Activated naive CD4-positive, alpha-beta T cell treated with anti-CD3 and anti-CD28 coated beads for 36 hours (primary cell): Measurements from ENCODE around the gene CLEC2A. TPM values are rescaled to one million over a fixed set of nuclear protein-coding genes. Genes with fewer than 3 reads are reported as not detected.
A peak's percentile ranks its signal among the peaks of the same experiment; 100 is the strongest.
"Not testable (repeated sequence)": the region's sequence is repeated elsewhere in the genome, so short reads cannot be mapped to it uniquely, and the experiment has no call there.

Experiments
- CTCF ChIA-PET: fragments of 350-600 bp; sonication (Branson Sonifier 250); formaldehyde crosslinking; loops from one replicate; lab custom pipeline; 2021; ENCODE audit warnings: antibody characterized with exemption; lab: Charles Lee
- DNase-seq: peaks from one replicate; pipeline ENCODE4 v3.0.0-alpha.2; 2020
- H3K27ac Mint-ChIP-seq: one replicate; pipeline ENCODE4 v1.8.0; 2021; ENCODE audit warnings: mild to moderate bottlenecking, mixed read lengths
- H3K27me3 Mint-ChIP-seq: one replicate; pipeline ENCODE4 v1.8.0; 2021; ENCODE audit warnings: low read depth, mixed read lengths
- H3K36me3 Mint-ChIP-seq: one replicate; pipeline ENCODE4 v1.8.0; 2021; ENCODE audit warnings: low read depth, mixed read lengths
- H3K4me1 Mint-ChIP-seq: one replicate; pipeline ENCODE4 v1.8.0; 2021; ENCODE audit warnings: low read depth, mixed read lengths
- H3K4me3 Mint-ChIP-seq: one replicate; pipeline ENCODE4 v1.8.0; 2021; ENCODE audit warnings: mild to moderate bottlenecking, moderate library complexity, mixed read lengths
- H3K9me3 Mint-ChIP-seq: one replicate; pipeline ENCODE4 v1.8.0; 2021; ENCODE audit warnings: mixed read lengths
- intact Hi-C: fragments of 100-400 bp; cut with micrococcal nuclease; formaldehyde crosslinking; loops from one replicate; pipeline ENCODE4 v1.15.1; 2023
- total RNA-seq, 2 experiments: library from RNA; stranded (reverse); gene quantifications; one replicate each; pipeline ENCODE4 v1.2.3, GENCODE V29; 2021

The CLEC2A gene
- total RNA-seq, 2 experiments from 2014 or later, result not detected

- H3K27me3 Mint-ChIP-seq, DNase-seq, H3K27ac Mint-ChIP-seq, H3K4me3 Mint-ChIP-seq, H3K9me3 Mint-ChIP-seq, H3K36me3 Mint-ChIP-seq, CTCF ChIA-PET, intact Hi-C loops: not testable (repeated sequence)
- peaks cover 54% of the 10 kb centered on the region for H3K4me1 Mint-ChIP-seq
These were observed 21.0 kb upstream of the CLEC2A start for GRCh38 chr12:9952954-9953729.

- Mint-ChIP-seq H3K4me3 (no peak overlapping the region), H3K4me1 (peaks cover 45% of the 10 kb centered on the region), H3K36me3 (no peaks in the 10 kb centered on the region), H3K9me3 (no peaks in the 10 kb centered on the region), H3K27me3 (no peaks in the 10 kb centered on the region), H3K27ac (peak overlapping the region; percentile 41)
- DNase-seq, result peak; percentile 59
- CTCF ChIA-PET, result no interaction called here
- intact Hi-C loops, result no loop called here
These were observed 19.0 kb upstream of the CLEC2A start for GRCh38 chr12:9951026-9951675.

GRCh38 chr12:9948606-9949296, 16.6 kb upstream of the CLEC2A start:
- Mint-ChIP-seq H3K4me3 (no peak overlapping the region), H3K27ac (no peak overlapping the region), H3K27me3 (no peaks in the 10 kb centered on the region), H3K36me3 (no peaks in the 10 kb centered on the region), H3K4me1 (peaks cover 48% of the 10 kb centered on the region), H3K9me3 (no peaks in the 10 kb centered on the region)
- CTCF ChIA-PET, result interaction anchor here (0.8 to 1.0 kb wide), 2 partner anchors 8 to 191 kb away, joined by 3 to 5 read pairs; no protein-coding TSS in a partner anchor
- intact Hi-C loops, result loop anchor here (1.0 to 10.0 kb wide), 4 partner anchors 79 to 666 kb away; partner anchors contain the start of genes CLEC2B and MAGOHB
- DNase-seq, result peak; percentile 20

GRCh38 chr12:9947674-9948073, 15.5 kb upstream of the CLEC2A start:
- no peaks in the 10 kb centered on the region for H3K27me3 Mint-ChIP-seq
- H3K4me1 Mint-ChIP-seq, result peaks cover 50% of the 10 kb centered on the region
- no peak overlapping the region for H3K4me3 Mint-ChIP-seq
- no peak for DNase-seq
- no peaks in the 10 kb centered on the region for H3K36me3 Mint-ChIP-seq
- CTCF ChIA-PET, result no interaction called here
- no peaks in the 10 kb centered on the region for H3K9me3 Mint-ChIP-seq
- intact Hi-C loops, result loop anchor here (1.0 to 10.0 kb wide), 4 partner anchors 78 to 667 kb away; partner anchors contain the start of genes CLEC2B and MAGOHB
- H3K27ac Mint-ChIP-seq, result no peak overlapping the region

- Mint-ChIP-seq H3K4me1 (peaks cover 40% of the 10 kb centered on the region), H3K27me3 (no peaks in the 10 kb centered on the region), H3K9me3 (no peaks in the 10 kb centered on the region), H3K27ac (peak overlapping the region; percentile 65), H3K36me3 (no peaks in the 10 kb centered on the region), H3K4me3 (peak overlapping the region; percentile 63)
- CTCF ChIA-PET, result interaction anchor here (0.9 to 1.3 kb wide), 2 partner anchors 13 to 26 kb away, joined by 3 to 4 read pairs; partner anchors contain the start of gene CLEC2A
- no peak for DNase-seq
- intact Hi-C loops, result loop anchor here (2.0 to 10.0 kb wide), 3 partner anchors 38 to 702 kb away; partner anchors contain the start of gene MAGOHB
These were observed 12.2 kb upstream of the CLEC2A start for GRCh38 chr12:9944391-9944790.

GRCh38 chr12:9943240-9943639, 11.1 kb upstream of the CLEC2A start:
- no peaks in the 10 kb centered on the region for H3K27me3 Mint-ChIP-seq
- CTCF ChIA-PET, result interaction anchor here (0.9 to 1.3 kb wide), 2 partner anchors 11 to 25 kb away, joined by 3 to 4 read pairs; partner anchors contain the start of gene CLEC2A
- H3K27ac Mint-ChIP-seq, result peak overlapping the region; percentile 38
- H3K4me1 Mint-ChIP-seq, result peaks cover 28% of the 10 kb centered on the region
- intact Hi-C loops, result loop anchor here (1.0 to 10.0 kb wide), 4 partner anchors 74 to 701 kb away; partner anchors contain the start of genes CLEC2B, GABARAPL1 and MAGOHB
- H3K9me3 Mint-ChIP-seq, result no peaks in the 10 kb centered on the region
- DNase-seq, result peak; percentile 77
- no peaks in the 10 kb centered on the region for H3K36me3 Mint-ChIP-seq
- H3K4me3 Mint-ChIP-seq, result peak overlapping the region; percentile 86

- H3K36me3 Mint-ChIP-seq, result no peaks in the 10 kb centered on the region
- no peak for DNase-seq
- H3K27ac Mint-ChIP-seq, result no peak overlapping the region
- CTCF ChIA-PET, result interaction anchor here (0.5 to 1.5 kb wide), 5 partner anchors 57 to 197 kb away, joined by 3 to 9 read pairs (median 3); partner anchors contain the start of genes CLEC12B and CLEC1B
- intact Hi-C loops, result loop anchor here (5.0 to 10.0 kb wide), 2 partner anchors 673 to 700 kb away; partner anchors contain the start of gene MAGOHB
- no peaks in the 10 kb centered on the region for H3K9me3 Mint-ChIP-seq
- peak overlapping the region; percentile 8 for H3K4me3 Mint-ChIP-seq
- H3K27me3 Mint-ChIP-seq, result no peaks in the 10 kb centered on the region
- H3K4me1 Mint-ChIP-seq, result peaks cover 23% of the 10 kb centered on the region
These were observed 9.7 kb upstream of the CLEC2A start for GRCh38 chr12:9941838-9942237.

- peak; percentile 28 for DNase-seq
- H3K27ac Mint-ChIP-seq, result no peak overlapping the region
- H3K9me3 Mint-ChIP-seq, result no peaks in the 10 kb centered on the region
- H3K27me3 Mint-ChIP-seq, result no peaks in the 10 kb centered on the region
- CTCF ChIA-PET, result interaction anchor here (0.7 to 2.6 kb wide), 22 partner anchors 8 to 256 kb away, joined by 3 to 17 read pairs (median 4); partner anchors contain the start of gene CLEC12B
- intact Hi-C loops, result loop anchor here (1.0 to 10.0 kb wide), 5 partner anchors 69 to 698 kb away; partner anchors contain the start of gene MAGOHB
- H3K4me1 Mint-ChIP-seq, result peaks cover 23% of the 10 kb centered on the region
- no peaks in the 10 kb centered on the region for H3K36me3 Mint-ChIP-seq
- H3K4me3 Mint-ChIP-seq, result no peak overlapping the region
These were observed 8.2 kb upstream of the CLEC2A start for GRCh38 chr12:9940375-9940774.

GRCh38 chr12:9936591-9936990, 4.4 kb upstream of the CLEC2A start:
- no peaks in the 10 kb centered on the region for H3K27me3 Mint-ChIP-seq
- H3K4me3 Mint-ChIP-seq, result no peak overlapping the region
- no peaks in the 10 kb centered on the region for H3K9me3 Mint-ChIP-seq
- intact Hi-C loops, result no loop called here
- DNase-seq, result no peak
- peaks cover 7% of the 10 kb centered on the region for H3K4me1 Mint-ChIP-seq
- CTCF ChIA-PET, result no interaction called here
- H3K36me3 Mint-ChIP-seq, result no peaks in the 10 kb centered on the region
- H3K27ac Mint-ChIP-seq, result no peak overlapping the region

GRCh38 chr12:9935026-9935425, 2.9 kb upstream of the CLEC2A start:
- intact Hi-C loops, result no loop called here
- Mint-ChIP-seq H3K9me3 (no peaks in the 10 kb centered on the region), H3K36me3 (no peaks in the 10 kb centered on the region), H3K4me3 (no peak overlapping the region), H3K4me1 (no peaks in the 10 kb centered on the region), H3K27ac (no peak overlapping the region), H3K27me3 (no peaks in the 10 kb centered on the region)
- no peak for DNase-seq
- CTCF ChIA-PET, result interaction anchor here (0.6 kb wide), 1 partner anchor 100 kb away, joined by 3 read pairs; no protein-coding TSS in a partner anchor

- Mint-ChIP-seq H3K4me3 (no peak overlapping the region), H3K27me3 (no peaks in the 10 kb centered on the region), H3K4me1 (no peaks in the 10 kb centered on the region), H3K36me3 (no peaks in the 10 kb centered on the region), H3K9me3 (no peaks in the 10 kb centered on the region), H3K27ac (no peak overlapping the region)
- intact Hi-C loops, result no loop called here
- no peak for DNase-seq
- CTCF ChIA-PET, result interaction anchor here (0.6 to 1.5 kb wide), 2 partner anchors 33 to 120 kb away, joined by 3 read pairs; no protein-coding TSS in a partner anchor
These were observed 1.8 kb upstream of the CLEC2A start for GRCh38 chr12:9933958-9934357.
